ENCODE results near the gene CELA3B.
"Not testable (repeated sequence)": the region's sequence is repeated elsewhere in the genome, so short reads cannot be mapped to it uniquely, and the experiment has no call there.

- TF ChIP-seq CTCF, POLR2A (IDR thresholded peaks at IDR 0.05): not testable (repeated sequence)
These were observed 15.4 kb downstream of the CELA3B start for GRCh38 chr1:21992186-21992585.

All from thyroid gland (tissue), 4 donors.